CD4-positive, alpha-beta T cell treated with Interleukin-4 for 4 hours (primary cell): ENCODE measurements around the gene SHF.
A peak's percentile ranks its signal among the peaks of the same experiment; 100 is the strongest.
"Not testable (repeated sequence)": the region's sequence is repeated elsewhere in the genome, so short reads cannot be mapped to it uniquely, and the experiment has no call there.

ENCODE experiments used
- DNase-seq: peaks from one replicate; pipeline ENCODE4 v3.0.0-alpha.2; 2020

SHF gene

GRCh38 chr15:45144775-45145174, 43.0 kb downstream of the SHF start:
- DNase-seq: no peak

- no peak for DNase-seq
Measured at GRCh38 chr15:45143946-45144345, 43.8 kb downstream of the SHF start.

DNA sequence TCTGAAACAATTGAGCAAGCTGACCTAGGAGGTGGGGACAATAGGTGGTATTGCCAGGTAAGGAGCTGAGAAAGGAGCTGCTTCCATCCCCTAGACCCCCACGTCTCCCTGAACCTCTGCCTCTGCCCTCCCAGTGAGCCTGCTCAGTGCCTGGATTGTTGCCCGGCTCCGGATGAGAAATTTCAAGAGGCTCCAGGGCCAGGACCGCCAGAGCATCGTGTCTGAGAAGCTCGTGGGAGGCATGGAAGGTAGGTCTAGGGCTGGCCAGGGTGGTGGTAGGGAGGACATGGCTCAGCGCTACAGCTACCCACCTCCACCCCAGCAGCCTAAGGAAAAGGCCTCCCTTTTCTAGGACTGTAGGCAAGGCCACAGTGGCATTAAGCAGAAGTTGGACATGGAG, 44.7 kb downstream of the SHF start:
- no peak for DNase-seq

GRCh38 chr15:45141386-45141785, 46.4 kb downstream of the SHF start:
- no peak for DNase-seq

DNA sequence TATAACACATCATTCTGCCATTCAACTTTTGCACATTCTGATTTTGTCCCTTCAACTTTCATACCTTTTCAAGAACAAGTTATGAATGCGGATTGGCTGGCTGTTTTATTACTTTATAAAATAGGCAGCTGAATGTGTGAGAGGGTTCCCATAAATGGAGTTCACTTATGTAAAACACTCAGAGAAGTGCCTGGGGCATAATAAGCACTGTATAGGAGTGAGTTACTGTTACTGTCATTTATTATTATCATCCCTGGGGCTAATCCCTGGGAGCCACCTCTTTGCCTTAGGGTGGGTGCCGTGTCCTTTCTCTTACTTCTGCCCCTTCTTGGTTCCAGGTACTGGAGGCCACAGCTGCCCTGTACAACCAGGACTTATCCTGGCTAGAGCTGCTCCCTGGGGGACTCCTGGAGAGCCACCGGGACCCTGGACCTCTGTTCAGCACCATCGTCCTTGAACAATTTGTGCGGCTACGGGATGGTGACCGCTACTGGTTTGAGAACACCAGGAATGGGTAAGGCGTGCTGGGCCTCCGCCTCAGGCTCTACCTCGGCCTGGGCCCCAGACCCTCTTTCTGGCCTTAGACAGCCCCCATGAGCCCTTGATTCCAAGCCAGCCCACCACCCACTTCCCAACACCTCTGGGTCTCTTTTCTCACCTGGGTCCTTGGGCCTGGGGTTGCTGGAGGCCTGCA, 47.1 kb downstream of the SHF start:
- DNase-seq: no peak

GRCh38 chr15:45139770-45140169, 48.0 kb downstream of the SHF start:
- DNase-seq: no peak

- DNase-seq: no peak
Measured at GRCh38 chr15:45138814-45139765, 48.7 kb downstream of the SHF start.

DNA sequence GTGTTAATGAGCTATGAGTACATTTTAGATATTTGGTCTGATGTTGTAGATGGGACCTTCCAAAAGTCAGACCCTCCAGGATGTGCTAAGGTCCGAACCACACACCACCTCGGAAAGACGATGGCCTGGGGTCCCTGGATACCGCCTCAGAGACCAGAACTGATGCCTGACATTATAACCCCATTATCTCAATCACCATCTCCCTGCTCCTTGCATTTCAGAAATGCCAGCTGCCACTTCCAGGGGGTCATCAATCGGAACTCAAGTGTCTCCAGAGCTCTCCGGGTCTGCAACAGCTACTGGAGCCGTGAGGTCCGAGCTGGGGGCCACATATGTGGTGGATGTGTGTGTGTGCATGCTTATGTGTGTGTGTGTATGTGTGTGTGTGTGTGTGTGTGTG, 50.1 kb downstream of the SHF start:
- no peak for DNase-seq

DNA sequence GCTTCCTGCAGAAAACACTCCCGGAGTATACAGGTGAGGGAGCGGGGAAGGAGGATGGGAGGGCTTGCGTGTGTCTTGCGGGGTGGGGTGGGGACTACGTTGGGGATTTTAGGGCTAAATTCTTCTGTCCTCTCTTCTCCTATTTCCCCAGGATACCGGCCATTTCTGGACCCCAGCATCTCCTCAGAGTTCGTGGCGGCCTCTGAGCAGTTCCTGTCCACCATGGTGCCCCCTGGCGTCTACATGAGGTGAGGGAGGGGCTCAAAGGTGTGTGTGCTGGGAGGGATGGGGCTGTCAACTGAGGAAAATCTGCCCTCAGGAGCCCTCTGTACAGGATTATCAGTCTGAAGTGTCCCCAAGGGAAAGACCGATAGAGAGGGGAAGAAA, 51.4 kb downstream of the SHF start:
- no peak for DNase-seq

GRCh38 chr15:45135705-45136377, 51.9 kb downstream of the SHF start:
- not testable (repeated sequence) for DNase-seq

DNA sequence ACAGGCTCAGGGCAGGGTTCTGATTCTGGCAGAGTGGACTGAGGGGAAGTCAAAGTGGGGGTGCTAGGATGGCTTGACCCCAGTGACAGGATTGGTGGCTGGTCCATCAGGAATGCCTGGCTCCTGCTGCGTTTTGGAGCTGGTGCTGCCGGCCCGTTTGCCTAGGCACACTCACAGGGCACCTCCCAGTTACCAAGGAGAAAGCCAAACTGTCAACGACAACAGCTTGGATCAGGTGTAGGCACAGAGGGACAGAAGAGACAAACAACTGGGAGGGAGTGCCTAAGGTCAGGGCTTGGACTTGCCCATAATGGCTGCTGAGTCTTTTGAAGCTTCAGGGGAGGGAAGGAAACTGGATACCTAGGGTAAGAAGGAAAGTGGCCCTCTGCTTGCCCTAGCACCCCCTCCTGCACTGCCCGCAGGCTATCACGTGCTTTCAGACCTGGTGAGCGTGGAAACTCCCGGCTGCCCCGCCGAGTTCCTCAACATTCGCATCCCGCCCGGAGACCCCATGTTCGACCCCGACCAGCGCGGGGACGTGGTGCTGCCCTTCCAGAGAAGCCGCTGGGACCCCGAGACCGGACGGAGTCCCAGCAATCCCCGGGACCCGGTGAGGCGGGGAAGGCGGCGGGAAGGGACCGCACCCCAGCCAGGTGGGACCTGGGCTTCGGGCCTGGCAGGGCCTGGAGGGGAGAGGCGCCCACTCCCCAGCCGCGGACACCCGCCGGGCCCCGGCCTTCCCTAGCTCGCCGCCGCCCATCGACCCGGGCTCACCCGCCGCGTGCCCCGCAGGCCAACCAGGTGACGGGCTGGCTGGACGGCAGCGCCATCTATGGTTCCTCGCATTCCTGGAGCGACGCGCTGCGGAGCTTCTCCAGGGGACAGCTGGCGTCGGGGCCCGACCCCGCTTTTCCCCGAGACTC, 52.8 kb downstream of the SHF start:
- no peak for DNase-seq

- no peak for DNase-seq
Measured at GRCh38 chr15:45134046-45134445, 53.7 kb downstream of the SHF start.

DNA sequence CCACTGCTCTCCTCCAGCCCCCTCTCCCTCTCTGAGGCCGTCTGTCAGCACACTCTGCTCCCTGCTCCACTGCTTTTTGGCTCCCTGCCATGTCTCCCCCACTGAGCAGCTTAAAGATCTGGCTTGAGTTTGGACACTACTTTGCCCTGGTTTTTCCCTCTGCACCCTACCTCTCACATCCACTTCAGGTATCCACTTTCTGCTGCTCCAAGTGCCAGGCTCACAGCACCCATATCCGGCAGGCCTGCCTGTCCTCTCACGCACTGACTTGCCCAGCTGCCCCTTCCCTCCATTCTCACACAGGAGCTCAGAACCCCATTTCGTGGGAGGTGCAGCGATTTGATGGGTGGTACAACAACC, 54.2 kb downstream of the SHF start:
- no peak for DNase-seq

- no peak for DNase-seq
Measured at GRCh38 chr15:45132844-45133560, 54.8 kb downstream of the SHF start.

GRCh38 chr15:45131510-45131909, 56.3 kb downstream of the SHF start:
- no peak for DNase-seq

- DNase-seq: no peak
Measured at GRCh38 chr15:45130291-45131000, 57.3 kb downstream of the SHF start.

GRCh38 chr15:45129651-45130129, 58.1 kb downstream of the SHF start, which contains the start of the genes DUOX1 and DUOXA1:
TSS of gene DUOX1 (plus strand) at chr15:45129994. CDS start at chr15:45131967, 1,973 bp downstream.
TSS of gene DUOXA1 (minus strand) at chr15:45129879. CDS start at chr15:45123014, 6,865 bp downstream.
- DNase-seq: no peak

DNA sequence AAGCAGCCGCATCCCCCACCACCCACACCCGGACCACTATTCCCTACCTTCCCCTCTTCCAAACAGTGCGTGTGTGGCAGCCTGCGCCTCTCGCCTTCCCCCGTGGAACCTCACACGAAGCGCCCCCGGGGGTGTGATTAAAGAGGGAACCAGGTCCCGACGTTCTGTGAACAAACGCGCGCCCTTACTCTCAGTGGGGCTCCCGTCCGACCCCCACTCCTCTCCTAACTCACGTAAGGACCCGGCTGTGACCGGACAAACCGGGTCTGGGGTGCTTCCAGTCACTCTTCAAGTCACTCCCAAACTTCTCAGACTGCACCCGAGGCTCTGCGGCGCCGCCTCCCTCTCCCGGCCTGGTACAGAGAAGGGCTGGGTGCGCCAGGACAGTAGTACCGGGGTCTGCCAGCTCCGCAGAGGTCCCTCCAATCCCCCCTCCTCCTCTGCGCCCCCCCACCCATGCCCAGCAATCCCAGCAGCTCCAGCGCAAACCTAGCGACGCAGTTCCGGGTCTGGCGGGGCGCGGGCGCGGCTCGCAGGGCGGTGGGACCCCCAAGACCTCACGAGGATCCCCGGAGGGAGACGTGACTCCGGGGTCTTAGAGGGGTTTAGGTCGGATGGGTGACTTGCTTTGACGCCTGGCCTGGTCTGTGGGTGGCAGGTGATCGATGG, 58.7 kb downstream of the SHF start:
- DNase-seq: no peak

- peak; percentile 55 for DNase-seq
Measured at GRCh38 chr15:45126535-45127158, 61.1 kb downstream of the SHF start.

GRCh38 chr15:45123397-45123796, 64.4 kb downstream of the SHF start:
- no peak for DNase-seq
